KMS-11 (cell line): ENCODE data around the gene ARMC2.
"Not testable (repeated sequence)": the region's sequence is repeated elsewhere in the genome, so short reads cannot be mapped to it uniquely, and the experiment has no call there.

ENCODE experiments used
- H2AFZ ChIP-seq: fragments of 200-600 bp; sonication (generic); 2 replicates; pipeline ENCODE4 v1.6.1; 2016; ENCODE audit warnings: antibody characterized with exemption, mixed run types, low read depth
- H3K27ac ChIP-seq: fragments of 200-600 bp; sonication (generic); 2 replicates; pipeline ENCODE4 v1.6.1; 2016; ENCODE audit warnings: mild to moderate bottlenecking, mixed run types
- H3K27me3 ChIP-seq: fragments of 200-600 bp; sonication (generic); 2 replicates; pipeline ENCODE4 v1.6.1; 2017; ENCODE audit warnings: mild to moderate bottlenecking, low read depth, mixed run types, moderate library complexity; ENCODE audit not compliant: insufficient read depth
- H3K36me3 ChIP-seq: fragments of 200-600 bp; sonication (generic); 2 replicates; pipeline ENCODE4 v1.6.1; 2017; ENCODE audit warnings: mild to moderate bottlenecking, mixed run types; ENCODE audit not compliant: insufficient read depth
- H3K4me1 ChIP-seq: fragments of 200-600 bp; sonication (generic); 2 replicates; pipeline ENCODE4 v1.6.1; 2016; ENCODE audit warnings: mild to moderate bottlenecking, low read depth, mixed run types; ENCODE audit not compliant: poor library complexity, severe bottlenecking
- H3K4me2 ChIP-seq: fragments of 200-600 bp; sonication (generic); 2 replicates; pipeline ENCODE4 v1.7.0; 2016; ENCODE audit warnings: mild to moderate bottlenecking, mixed run types
- H3K4me3 ChIP-seq: fragments of 200-600 bp; sonication (generic); IDR thresholded peaks from 2 replicates; pipeline ENCODE4 v1.6.1; 2017; ENCODE audit warnings: low read depth, low read length, mixed read lengths; ENCODE audit not compliant: insufficient read depth
- H3K79me2 ChIP-seq: fragments of 200-600 bp; sonication (generic); 2 replicates; pipeline ENCODE4 v1.6.1; 2016; ENCODE audit warnings: low read depth, mixed run types; ENCODE audit not compliant: insufficient read depth
- H3K9ac ChIP-seq: fragments of 200-600 bp; sonication (generic); 2 replicates; pipeline ENCODE4 v1.6.1; 2016; ENCODE audit warnings: mild to moderate bottlenecking, mixed run types
- H4K20me1 ChIP-seq: fragments of 200-600 bp; sonication (generic); 2 replicates; pipeline ENCODE4 v1.6.1; 2016; ENCODE audit warnings: mild to moderate bottlenecking, mixed run types; ENCODE audit not compliant: insufficient read depth
- TF ChIP-seq, protein P1 (sequence below): fragments of 200-600 bp; sonication (generic); conservative IDR thresholded peaks from 2 replicates; pipeline ENCODE4 v1.6.1; 2017; ENCODE audit warnings: low read depth, mild to moderate bottlenecking, antibody characterized with exemption, low read length, moderate library complexity, mixed read lengths

The ARMC2 gene

DNA sequence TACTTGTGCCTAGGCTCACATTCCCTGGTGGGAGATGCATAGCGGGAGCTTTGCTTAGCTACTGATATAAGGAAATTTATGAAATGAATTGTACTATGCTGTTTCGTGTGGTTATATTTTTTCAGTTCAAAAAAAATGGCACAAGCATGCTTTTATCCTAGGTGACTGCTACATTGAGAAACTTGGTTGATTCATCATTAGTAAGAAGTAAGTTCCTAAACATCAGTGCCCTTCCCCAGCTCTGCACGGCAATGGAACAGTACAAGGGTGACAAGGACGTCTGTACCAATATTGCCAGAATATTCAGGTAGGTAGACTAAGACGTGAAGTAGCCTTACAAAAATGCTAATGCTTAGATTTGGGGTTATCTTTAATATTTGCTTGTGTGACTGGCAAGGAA lies 79.7 kb downstream of the ARMC2 start:
- H3K36me3 ChIP-seq, result no peaks in the 10 kb centered on the region
- no peak overlapping the region for H3K4me2 ChIP-seq
- TF ChIP-seq, protein P1, sequence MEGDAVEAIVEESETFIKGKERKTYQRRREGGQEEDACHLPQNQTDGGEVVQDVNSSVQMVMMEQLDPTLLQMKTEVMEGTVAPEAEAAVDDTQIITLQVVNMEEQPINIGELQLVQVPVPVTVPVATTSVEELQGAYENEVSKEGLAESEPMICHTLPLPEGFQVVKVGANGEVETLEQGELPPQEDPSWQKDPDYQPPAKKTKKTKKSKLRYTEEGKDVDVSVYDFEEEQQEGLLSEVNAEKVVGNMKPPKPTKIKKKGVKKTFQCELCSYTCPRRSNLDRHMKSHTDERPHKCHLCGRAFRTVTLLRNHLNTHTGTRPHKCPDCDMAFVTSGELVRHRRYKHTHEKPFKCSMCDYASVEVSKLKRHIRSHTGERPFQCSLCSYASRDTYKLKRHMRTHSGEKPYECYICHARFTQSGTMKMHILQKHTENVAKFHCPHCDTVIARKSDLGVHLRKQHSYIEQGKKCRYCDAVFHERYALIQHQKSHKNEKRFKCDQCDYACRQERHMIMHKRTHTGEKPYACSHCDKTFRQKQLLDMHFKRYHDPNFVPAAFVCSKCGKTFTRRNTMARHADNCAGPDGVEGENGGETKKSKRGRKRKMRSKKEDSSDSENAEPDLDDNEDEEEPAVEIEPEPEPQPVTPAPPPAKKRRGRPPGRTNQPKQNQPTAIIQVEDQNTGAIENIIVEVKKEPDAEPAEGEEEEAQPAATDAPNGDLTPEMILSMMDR, result no peak
- no peaks in the 10 kb centered on the region for H3K27me3 ChIP-seq
- no peak overlapping the region for H3K4me3 ChIP-seq
- no peak overlapping the region for H3K9ac ChIP-seq
- no peak overlapping the region for H3K27ac ChIP-seq
- no peak overlapping the region for H2AFZ ChIP-seq
- H4K20me1 ChIP-seq, result no peaks in the 10 kb centered on the region
- H3K79me2 ChIP-seq, result no peaks in the 10 kb centered on the region
- H3K4me1 ChIP-seq, result peaks cover 9% of the 10 kb centered on the region

DNA sequence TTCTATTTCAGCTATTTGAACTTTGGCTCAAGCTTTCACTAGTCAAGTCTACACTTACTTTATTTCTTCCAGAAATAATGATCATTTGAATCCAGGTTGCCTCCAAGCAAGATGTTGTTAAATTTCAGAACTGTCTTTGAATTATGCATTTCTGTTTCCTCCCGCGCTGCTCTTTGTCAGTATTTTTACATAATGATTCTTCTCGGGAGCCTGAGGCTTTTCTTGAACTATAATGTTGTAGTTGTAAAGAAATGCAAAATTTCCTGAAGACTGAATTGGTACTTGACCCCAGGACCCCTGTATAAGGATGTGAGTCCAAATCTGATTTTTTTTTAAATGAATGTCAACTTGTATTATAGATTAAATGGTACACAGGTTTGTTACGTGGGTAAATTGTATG lies 80.4 kb downstream of the ARMC2 start:
- no peaks in the 10 kb centered on the region for H3K36me3 ChIP-seq
- H3K27me3 ChIP-seq, result no peaks in the 10 kb centered on the region
- H3K4me1 ChIP-seq, result peaks cover 2% of the 10 kb centered on the region
- no peaks in the 10 kb centered on the region for H4K20me1 ChIP-seq
- no peaks in the 10 kb centered on the region for H3K79me2 ChIP-seq
- no peak overlapping the region for H3K27ac ChIP-seq
- H3K9ac ChIP-seq, result no peak overlapping the region
- H2AFZ ChIP-seq, result no peak overlapping the region
- no peak overlapping the region for H3K4me2 ChIP-seq
- H3K4me3 ChIP-seq, result no peak overlapping the region
- TF ChIP-seq, protein P1, result no peak

DNA sequence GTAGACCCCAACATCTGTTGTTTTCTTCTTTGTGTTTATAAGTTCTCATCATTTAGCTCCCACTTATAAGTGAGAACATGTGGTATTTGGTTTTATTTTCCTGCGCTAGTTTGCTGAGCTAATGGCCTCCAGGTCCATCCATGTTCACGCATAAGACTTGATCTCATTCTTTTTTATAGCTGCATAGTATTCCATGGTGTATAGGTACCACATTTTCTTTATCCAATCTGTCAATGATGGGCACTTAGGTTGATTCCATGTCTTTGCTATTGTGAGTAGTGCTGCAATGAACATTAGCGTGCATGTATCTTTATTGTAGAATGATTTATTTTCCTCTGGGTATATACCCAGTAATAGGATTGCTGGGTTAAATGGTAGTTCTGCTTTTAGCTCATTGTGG lies 82.9 kb downstream of the ARMC2 start:
- H3K4me3 ChIP-seq, H3K36me3 ChIP-seq, H2AFZ ChIP-seq, H3K27me3 ChIP-seq, H3K27ac ChIP-seq, H3K79me2 ChIP-seq, H3K9ac ChIP-seq, H3K4me1 ChIP-seq, H3K4me2 ChIP-seq, H4K20me1 ChIP-seq: not testable (repeated sequence)

DNA sequence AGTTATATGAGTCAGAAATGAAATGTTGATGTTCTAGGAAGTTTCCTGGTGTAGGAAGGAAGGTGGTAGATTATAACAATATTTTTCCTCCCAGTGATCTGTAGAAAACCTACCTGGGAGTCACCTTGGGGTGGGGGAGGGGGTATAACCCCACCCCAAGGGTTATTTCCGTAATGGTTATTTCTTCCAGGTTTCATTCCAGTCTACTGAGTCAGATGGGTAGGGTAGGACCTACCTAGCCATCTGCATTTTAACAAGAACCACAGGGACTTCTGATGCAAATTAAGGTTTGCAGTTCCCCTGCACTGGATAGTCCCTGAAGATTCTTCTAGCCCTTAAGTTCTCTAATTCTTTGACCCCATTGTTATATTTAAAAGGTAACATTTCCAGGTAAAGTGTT lies 88.9 kb downstream of the ARMC2 start:
- H3K4me3 ChIP-seq, result no peak overlapping the region
- TF ChIP-seq, protein P1, result no peak
- no peak overlapping the region for H3K9ac ChIP-seq
- no peaks in the 10 kb centered on the region for H3K36me3 ChIP-seq
- H3K4me2 ChIP-seq, result no peak overlapping the region
- no peaks in the 10 kb centered on the region for H3K4me1 ChIP-seq
- no peaks in the 10 kb centered on the region for H4K20me1 ChIP-seq
- no peaks in the 10 kb centered on the region for H3K27me3 ChIP-seq
- no peak overlapping the region for H3K27ac ChIP-seq
- H2AFZ ChIP-seq, result no peak overlapping the region
- H3K79me2 ChIP-seq, result no peaks in the 10 kb centered on the region

DNA sequence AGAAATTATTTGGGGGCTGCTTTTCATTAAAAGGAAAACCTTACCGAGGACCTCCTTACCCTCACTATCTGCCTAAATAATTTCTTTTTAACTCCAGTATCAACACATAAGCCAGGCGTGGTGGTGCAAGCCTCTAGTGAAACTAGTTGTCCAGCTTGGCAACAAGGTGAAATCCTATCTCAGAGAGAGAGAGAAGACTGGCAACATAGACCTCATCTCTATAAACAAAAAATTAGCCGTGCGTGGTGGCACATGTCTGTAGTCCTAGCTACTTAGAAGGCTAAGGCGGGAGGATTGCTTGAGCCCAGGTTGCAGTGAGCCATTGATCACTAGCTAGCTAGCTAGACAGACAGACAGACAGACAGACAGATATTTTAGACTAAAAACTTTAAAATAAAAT lies 92.5 kb downstream of the ARMC2 start:
- Histone ChIP-seq H3K9ac (no peak overlapping the region), H2AFZ (no peak overlapping the region), H4K20me1 (no peaks in the 10 kb centered on the region), H3K4me2 (no peak overlapping the region), H3K27ac (no peak overlapping the region), H3K79me2 (no peaks in the 10 kb centered on the region), H3K4me3 (no peak overlapping the region), H3K4me1 (no peaks in the 10 kb centered on the region), H3K36me3 (no peaks in the 10 kb centered on the region), H3K27me3 (no peaks in the 10 kb centered on the region)
- TF ChIP-seq, protein P1, result no peak
